ENCODE measurements around the gene TMEM120A. TPM values are rescaled to one million over a fixed set of nuclear protein-coding genes. Genes with fewer than 3 reads are reported as not detected.

Gene TMEM120A
- polyA plus RNA-seq, 1 of the 3 experiments (the other 2 are of a cell fraction) = 59.8 TPM

GRCh38 chr7:75953431-75953830 lies 41.0 kb downstream of the TMEM120A start:
- no peak for TF ChIP-seq ZBTB33 (IDR thresholded peaks at IDR 0.05; ENCODE audit: borderline replicate concordance, low read depth)
- no peak for TF ChIP-seq CHD2 (IDR thresholded peaks at IDR 0.05; ENCODE audit: low read length, partially characterized antibody)
- TF ChIP-seq SMC3 (IDR thresholded peaks at IDR 0.05; ENCODE audit: low read depth, low read length) = no peak
- no peaks in the 10 kb centered on the region for H3K9me3 ChIP-seq

GRCh38 chr7:75951506-75951905 lies 42.9 kb downstream of the TMEM120A start:
- Histone ChIP-seq H3K4me3 (ENCODE audit: low read depth in 2 of 2, low read length in 1 of 2) (no peak overlapping the region), H4K20me1 (ENCODE audit: insufficient read depth) (peaks cover 17% of the 10 kb centered on the region; the same call in 1 of the 2 replicates), H3F3A (replicated peaks; ENCODE audit: insufficient read depth) (no peaks in the 10 kb centered on the region), H3K27ac (ENCODE audit: low read depth in 2 of 2, low read length in 1 of 2) (no peak overlapping the region), H3K9ac (no peak overlapping the region), H3K79me2 (ENCODE audit: insufficient read depth) (0 out of 2 replicates have a peak, but pooled peaks cover 6% of the 10 kb centered on the region), H3K9me2 (no peaks in the 10 kb centered on the region), H3K4me2 (no peak overlapping the region), H3K9me3 (no peaks in the 10 kb centered on the region), H3K4me1 (ENCODE audit: control insufficient read depth in 1 of 2, insufficient read depth in 2 of 2, low read depth in 1 of 2, low read length in 1 of 2) (peaks cover 0 to 5% of the 10 kb centered on the region in 2 experiments; a peak in 2 of 4 replicates), H3K27me3 (ENCODE audit: insufficient read depth) (no peaks in the 10 kb centered on the region), H2AFZ (ENCODE audit: low read depth) (no peak overlapping the region), H3K36me3 (replicated peaks in 1 of 2; ENCODE audit: control insufficient read depth in 1 of 2, insufficient read depth in 2 of 2, low read length in 1 of 2) (peaks cover 9 to 12% of the 10 kb centered on the region in 2 experiments)
- DNase-seq = peak; percentile 54
- TF ChIP-seq TEAD4 (IDR thresholded peaks at IDR 0.05; ENCODE audit: borderline replicate concordance, insufficient read depth) = no peak
- TF ChIP-seq JUND (IDR thresholded peaks at IDR 0.05) = no peak
- TF ChIP-seq POLR2AphosphoS5 (IDR thresholded peaks at IDR 0.05; ENCODE audit: low read depth, low read length) = no peak
- TF ChIP-seq EZH2phosphoT487 (IDR thresholded peaks at IDR 0.05; ENCODE audit: borderline replicate concordance, low read depth) = no peak
- 0 out of 2 replicates have a peak, but pooled peaks have one; percentile 47 for TF ChIP-seq MXI1 (IDR thresholded peaks at IDR 0.05; ENCODE audit: low read depth, low read length)
- TF ChIP-seq SMC3 (IDR thresholded peaks at IDR 0.05; ENCODE audit: low read depth, low read length) = no peak
- TF ChIP-seq FOSL2 (IDR thresholded peaks at IDR 0.05; ENCODE audit: borderline replicate concordance, low read depth) = no peak
- no peak for TF ChIP-seq GABPA (IDR thresholded peaks at IDR 0.05; ENCODE audit: low read depth)
- TF ChIP-seq RXRA (IDR thresholded peaks at IDR 0.05; ENCODE audit: borderline replicate concordance, low read depth) = no peak
- CTCF ChIA-PET = interaction anchor here (0.9 to 1.2 kb wide), 3 partner anchors 9 to 67 kb away, joined by 3 to 4 read pairs (median 3); no protein-coding TSS in a partner anchor
- 59% methylated on average over 3 of the region's 5 CpGs for WGBS (ENCODE audit: low lambda C conversion rate)
- POLR2A ChIA-PET = interaction anchor here (0.8 kb wide), 1 partner anchor 36 kb away, joined by 3 read pairs; no protein-coding TSS in a partner anchor

More at GRCh38 chr7:75953431-75953830, 41.0 kb downstream of the TMEM120A start:
- 91% methylated on average over 7 of the region's 7 CpGs for WGBS (ENCODE audit: low lambda C conversion rate)
- CTCF ChIA-PET = interaction anchor here (0.6 to 2.1 kb wide), 4 partner anchors 13 to 163 kb away, joined by 3 to 6 read pairs (median 3); no protein-coding TSS in a partner anchor
- DNase-seq = no peak
- no peaks in the 10 kb centered on the region for H3F3A ChIP-seq (replicated peaks; ENCODE audit: insufficient read depth)
- H3K27ac ChIP-seq (ENCODE audit: low read depth in 2 of 2, low read length in 1 of 2) = no peak overlapping the region
- no peak overlapping the region for H3K4me2 ChIP-seq
- H3K79me2 ChIP-seq (ENCODE audit: insufficient read depth) = 0 out of 2 replicates have a peak, but pooled peaks cover 3% of the 10 kb centered on the region
- peaks cover 0 to 5% of the 10 kb centered on the region in 2 experiments; a peak in 2 of 4 replicates for H3K4me1 ChIP-seq (ENCODE audit: control insufficient read depth in 1 of 2, insufficient read depth in 2 of 2, low read depth in 1 of 2, low read length in 1 of 2)
- H3K36me3 ChIP-seq (replicated peaks in 1 of 2; ENCODE audit: control insufficient read depth in 1 of 2, insufficient read depth in 2 of 2, low read length in 1 of 2) = peaks cover 9 to 19% of the 10 kb centered on the region in 2 experiments
- POLR2A ChIA-PET = no interaction called here
- peaks cover 13% of the 10 kb centered on the region; the same call in 1 of the 2 replicates for H4K20me1 ChIP-seq (ENCODE audit: insufficient read depth)
- H3K9me2 ChIP-seq = no peaks in the 10 kb centered on the region
- H3K9ac ChIP-seq = no peak overlapping the region
- no peaks in the 10 kb centered on the region for H3K27me3 ChIP-seq (ENCODE audit: insufficient read depth)
- H3K4me3 ChIP-seq (ENCODE audit: low read depth in 2 of 2, low read length in 1 of 2) = no peak overlapping the region
- H2AFZ ChIP-seq (ENCODE audit: low read depth) = no peak overlapping the region

Data from SK-N-SH (cell line).